Activated naive CD8-positive, alpha-beta T cell treated with anti-CD3 and anti-CD28 coated beads, Interleukin-2, amount 50 U/mL, for 16 hours (primary cell): ENCODE measurements around the gene UAP1.
"Not testable (repeated sequence)": the region's sequence is repeated elsewhere in the genome, so short reads cannot be mapped to it uniquely, and the experiment has no call there.

Experiments
- DNase-seq: peaks from one replicate; pipeline ENCODE4 v3.0.0-alpha.2; 2020; ENCODE audit warnings: low read depth, low spot score

Gene UAP1

GRCh38 chr1:162564762-162565218, 3.3 kb downstream of the UAP1 start:
- DNase-seq: no peak

- DNase-seq: no peak
Measured at GRCh38 chr1:162565460-162565859, 3.9 kb downstream of the UAP1 start.

GRCh38 chr1:162566870-162567269, 5.3 kb downstream of the UAP1 start:
- DNase-seq: no peak

GRCh38 chr1:162568802-162569201, 7.3 kb downstream of the UAP1 start:
- no peak for DNase-seq

- DNase-seq: no peak
Measured at GRCh38 chr1:162570718-162571117, 9.2 kb downstream of the UAP1 start.

GRCh38 chr1:162571121-162571520, 9.6 kb downstream of the UAP1 start:
- DNase-seq: not testable (repeated sequence)

GRCh38 chr1:162571696-162572095, 10.2 kb downstream of the UAP1 start:
- no peak for DNase-seq

- no peak for DNase-seq
Measured at GRCh38 chr1:162573136-162573535, 11.6 kb downstream of the UAP1 start.

GRCh38 chr1:162578071-162578700, 16.7 kb downstream of the UAP1 start:
- DNase-seq: no peak

GRCh38 chr1:162578936-162579335, 17.4 kb downstream of the UAP1 start:
- no peak for DNase-seq

- DNase-seq: no peak
Measured at GRCh38 chr1:162580308-162580707, 18.8 kb downstream of the UAP1 start.

GRCh38 chr1:162582901-162583300, 21.4 kb downstream of the UAP1 start:
- DNase-seq: not testable (repeated sequence)

- not testable (repeated sequence) for DNase-seq
Measured at GRCh38 chr1:162585101-162585500, 23.6 kb downstream of the UAP1 start.

GRCh38 chr1:162587347-162587746, 25.8 kb downstream of the UAP1 start:
- DNase-seq: no peak

GRCh38 chr1:162587761-162588260, 26.3 kb downstream of the UAP1 start:
- DNase-seq: no peak

- no peak for DNase-seq
Measured at GRCh38 chr1:162590101-162590500, 28.6 kb downstream of the UAP1 start.

GRCh38 chr1:162590686-162591085, 29.2 kb downstream of the UAP1 start:
- DNase-seq: no peak

- no peak for DNase-seq
Measured at GRCh38 chr1:162596514-162597170, 35.1 kb downstream of the UAP1 start.

- DNase-seq: no peak
Measured at GRCh38 chr1:162599451-162599850, 37.9 kb downstream of the UAP1 start.

GRCh38 chr1:162603117-162603516, 41.6 kb downstream of the UAP1 start:
- not testable (repeated sequence) for DNase-seq

- DNase-seq: no peak
Measured at GRCh38 chr1:162605225-162605927, 43.9 kb downstream of the UAP1 start.

- no peak for DNase-seq
Measured at GRCh38 chr1:162609306-162609705, 47.8 kb downstream of the UAP1 start.
